WTC11 (cell line): ENCODE results near the gene NSD1.

Experiments
- ATF1 ChIP-seq: sonication (generic); formaldehyde crosslinking; IDR thresholded peaks from 2 replicates; pipeline ENCODE4 v1.8.1; 2023; ENCODE audit warnings: mild to moderate bottlenecking, moderate library complexity, missing genetic modification reagents
- ATF2 ChIP-seq: sonication (generic); formaldehyde crosslinking; IDR thresholded peaks from 2 replicates; pipeline ENCODE4 v1.8.1; 2022; ENCODE audit warnings: low read depth, missing genetic modification reagents, borderline replicate concordance
- E2F4 ChIP-seq: sonication (generic); formaldehyde crosslinking; IDR thresholded peaks from 2 replicates; pipeline ENCODE4 v1.8.1; 2022; ENCODE audit warnings: low read depth, mild to moderate bottlenecking, moderate library complexity, missing genetic modification reagents, borderline replicate concordance
- NFE2L1 ChIP-seq: sonication (generic); formaldehyde crosslinking; IDR thresholded peaks from 2 replicates; pipeline ENCODE4 v1.8.1; 2023; ENCODE audit warnings: missing genetic modification reagents
- NFYB ChIP-seq: sonication (generic); formaldehyde crosslinking; conservative IDR thresholded peaks from 2 replicates; pipeline ENCODE4 v1.8.0; 2022; ENCODE audit warnings: low read depth, missing genetic modification reagents
- NR2C2 ChIP-seq: sonication (generic); formaldehyde crosslinking; IDR thresholded peaks from 2 replicates; pipeline ENCODE4 v1.8.0; 2022; ENCODE audit warnings: mild to moderate bottlenecking, missing genetic modification reagents
- SP1 ChIP-seq: sonication (generic); formaldehyde crosslinking; conservative IDR thresholded peaks from 2 replicates; pipeline ENCODE4 v1.8.1; 2022; ENCODE audit warnings: missing genetic modification reagents
- ZNF219 ChIP-seq: sonication (generic); formaldehyde crosslinking; IDR thresholded peaks from 2 replicates; pipeline ENCODE4 v1.8.0; 2023; ENCODE audit warnings: missing genetic modification reagents, mild to moderate bottlenecking, borderline replicate concordance
- ZNF263 ChIP-seq: sonication (generic); formaldehyde crosslinking; IDR thresholded peaks from 2 replicates; pipeline ENCODE4 v1.8.1; 2022; ENCODE audit warnings: low read depth, mild to moderate bottlenecking, moderate library complexity, missing genetic modification reagents
- ZNF317 ChIP-seq: sonication (generic); formaldehyde crosslinking; IDR thresholded peaks from 2 replicates; pipeline ENCODE4 v1.8.1; 2023; ENCODE audit warnings: low read depth, mild to moderate bottlenecking, moderate library complexity, missing genetic modification reagents, borderline replicate concordance
- TF ChIP-seq, protein P1 (sequence below): fragments of 200-600 bp; IDR thresholded peaks from 2 replicates; pipeline ENCODE4 v1.8.0; 2022; ENCODE audit warnings: antibody characterized with exemption
- TF ChIP-seq, protein P2 (sequence below): sonication (generic); formaldehyde crosslinking; IDR thresholded peaks from 2 replicates; pipeline ENCODE4 v1.8.0; 2022; ENCODE audit warnings: mild to moderate bottlenecking, missing genetic modification reagents
- TF ChIP-seq, protein P3 (sequence below): sonication (generic); formaldehyde crosslinking; IDR thresholded peaks from 2 replicates; pipeline ENCODE4 v1.8.0; 2022; ENCODE audit warnings: mild to moderate bottlenecking, missing genetic modification reagents
- TF ChIP-seq, protein P4 (sequence below): sonication (generic); formaldehyde crosslinking; IDR thresholded peaks from 2 replicates; pipeline ENCODE4 v1.8.1; 2023; ENCODE audit warnings: mild to moderate bottlenecking, moderate library complexity, missing genetic modification reagents

- TF ChIP-seq, protein P1, sequence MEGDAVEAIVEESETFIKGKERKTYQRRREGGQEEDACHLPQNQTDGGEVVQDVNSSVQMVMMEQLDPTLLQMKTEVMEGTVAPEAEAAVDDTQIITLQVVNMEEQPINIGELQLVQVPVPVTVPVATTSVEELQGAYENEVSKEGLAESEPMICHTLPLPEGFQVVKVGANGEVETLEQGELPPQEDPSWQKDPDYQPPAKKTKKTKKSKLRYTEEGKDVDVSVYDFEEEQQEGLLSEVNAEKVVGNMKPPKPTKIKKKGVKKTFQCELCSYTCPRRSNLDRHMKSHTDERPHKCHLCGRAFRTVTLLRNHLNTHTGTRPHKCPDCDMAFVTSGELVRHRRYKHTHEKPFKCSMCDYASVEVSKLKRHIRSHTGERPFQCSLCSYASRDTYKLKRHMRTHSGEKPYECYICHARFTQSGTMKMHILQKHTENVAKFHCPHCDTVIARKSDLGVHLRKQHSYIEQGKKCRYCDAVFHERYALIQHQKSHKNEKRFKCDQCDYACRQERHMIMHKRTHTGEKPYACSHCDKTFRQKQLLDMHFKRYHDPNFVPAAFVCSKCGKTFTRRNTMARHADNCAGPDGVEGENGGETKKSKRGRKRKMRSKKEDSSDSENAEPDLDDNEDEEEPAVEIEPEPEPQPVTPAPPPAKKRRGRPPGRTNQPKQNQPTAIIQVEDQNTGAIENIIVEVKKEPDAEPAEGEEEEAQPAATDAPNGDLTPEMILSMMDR, result no peak
- no peak for TF ChIP-seq SP1 (CRISPR knock-in tag)
- TF ChIP-seq ATF1 (CRISPR knock-in tag), result no peak
- TF ChIP-seq E2F4 (CRISPR knock-in tag), result no peak
- TF ChIP-seq NFE2L1 (CRISPR knock-in tag), result no peak
- no peak for TF ChIP-seq ATF2 (CRISPR knock-in tag)
- TF ChIP-seq NR2C2, result no peak
- no peak for TF ChIP-seq ZNF219 (CRISPR knock-in tag)
- TF ChIP-seq, protein P2, sequence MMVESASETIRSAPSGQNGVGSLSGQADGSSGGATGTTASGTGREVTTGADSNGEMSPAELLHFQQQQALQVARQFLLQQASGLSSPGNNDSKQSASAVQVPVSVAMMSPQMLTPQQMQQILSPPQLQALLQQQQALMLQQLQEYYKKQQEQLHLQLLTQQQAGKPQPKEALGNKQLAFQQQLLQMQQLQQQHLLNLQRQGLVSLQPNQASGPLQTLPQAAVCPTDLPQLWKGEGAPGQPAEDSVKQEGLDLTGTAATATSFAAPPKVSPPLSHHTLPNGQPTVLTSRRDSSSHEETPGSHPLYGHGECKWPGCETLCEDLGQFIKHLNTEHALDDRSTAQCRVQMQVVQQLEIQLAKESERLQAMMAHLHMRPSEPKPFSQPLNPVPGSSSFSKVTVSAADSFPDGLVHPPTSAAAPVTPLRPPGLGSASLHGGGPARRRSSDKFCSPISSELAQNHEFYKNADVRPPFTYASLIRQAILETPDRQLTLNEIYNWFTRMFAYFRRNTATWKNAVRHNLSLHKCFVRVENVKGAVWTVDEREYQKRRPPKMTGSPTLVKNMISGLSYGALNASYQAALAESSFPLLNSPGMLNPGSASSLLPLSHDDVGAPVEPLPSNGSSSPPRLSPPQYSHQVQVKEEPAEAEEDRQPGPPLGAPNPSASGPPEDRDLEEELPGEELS (CRISPR knock-in tag), result no peak
- TF ChIP-seq, protein P3, sequence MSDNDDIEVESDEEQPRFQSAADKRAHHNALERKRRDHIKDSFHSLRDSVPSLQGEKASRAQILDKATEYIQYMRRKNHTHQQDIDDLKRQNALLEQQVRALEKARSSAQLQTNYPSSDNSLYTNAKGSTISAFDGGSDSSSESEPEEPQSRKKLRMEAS, result no peak
- TF ChIP-seq ZNF317 (CRISPR knock-in tag), result no peak
- TF ChIP-seq ZNF263 (CRISPR knock-in tag), result no peak
- TF ChIP-seq, protein P4, sequence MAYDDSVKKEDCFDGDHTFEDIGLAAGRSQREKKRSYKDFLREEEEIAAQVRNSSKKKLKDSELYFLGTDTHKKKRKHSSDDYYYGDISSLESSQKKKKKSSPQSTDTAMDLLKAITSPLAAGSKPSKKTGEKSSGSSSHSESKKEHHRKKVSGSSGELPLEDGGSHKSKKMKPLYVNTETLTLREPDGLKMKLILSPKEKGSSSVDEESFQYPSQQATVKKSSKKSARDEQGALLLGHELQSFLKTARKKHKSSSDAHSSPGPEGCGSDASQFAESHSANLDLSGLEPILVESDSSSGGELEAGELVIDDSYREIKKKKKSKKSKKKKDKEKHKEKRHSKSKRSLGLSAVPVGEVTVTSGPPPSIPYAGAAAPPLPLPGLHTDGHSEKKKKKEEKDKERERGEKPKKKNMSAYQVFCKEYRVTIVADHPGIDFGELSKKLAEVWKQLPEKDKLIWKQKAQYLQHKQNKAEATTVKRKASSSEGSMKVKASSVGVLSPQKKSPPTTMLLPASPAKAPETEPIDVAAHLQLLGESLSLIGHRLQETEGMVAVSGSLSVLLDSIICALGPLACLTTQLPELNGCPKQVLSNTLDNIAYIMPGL, result no peak
- TF ChIP-seq NFYB, result no peak
Observed at GRCh38 chr5:177349762-177350161, 216.2 kb downstream of the NSD1 start.
